Trophoblast cell (in vitro differentiated cells and primary cell): Measurements from ENCODE around the gene RHPN2.

Source experiments
- DNase-seq, 2 donors: peaks; one replicate each; pipeline ENCODE4 v3.0.0-alpha.2; 2016
- H2AFZ ChIP-seq: 2 replicates; pipeline ENCODE4 v1.6.1; 2013; ENCODE audit warnings: low read length, moderate library complexity, mild to moderate bottlenecking; ENCODE audit not compliant: insufficient read depth, poor library complexity
- H2AK5ac ChIP-seq: 2 replicates; pipeline ENCODE4 v1.6.1; 2013; ENCODE audit warnings: mild to moderate bottlenecking, low read length
- H2BK120ac ChIP-seq: 2 replicates; pipeline ENCODE4 v1.6.1; 2013; ENCODE audit warnings: low read length, mild to moderate bottlenecking, moderate library complexity; ENCODE audit not compliant: insufficient read depth, poor library complexity
- H2BK12ac ChIP-seq: 2 replicates; pipeline ENCODE4 v1.6.1; 2013; ENCODE audit warnings: mild to moderate bottlenecking, low read length, moderate library complexity
- H2BK5ac ChIP-seq: 2 replicates; pipeline ENCODE4 v1.6.1; 2013; ENCODE audit warnings: low read length, low read depth, moderate library complexity, mild to moderate bottlenecking; ENCODE audit not compliant: poor library complexity
- H3K14ac ChIP-seq: 2 replicates; pipeline ENCODE4 v1.6.1; 2013; ENCODE audit warnings: mild to moderate bottlenecking, low read length
- H3K18ac ChIP-seq: 2 replicates; pipeline ENCODE4 v1.6.1; 2013; ENCODE audit warnings: mild to moderate bottlenecking, low read length
- H3K23ac ChIP-seq: 2 replicates; pipeline ENCODE4 v1.6.1; 2013; ENCODE audit warnings: low read length
- H3K27ac ChIP-seq: 2 replicates; pipeline ENCODE4 v1.5.1; 2013; ENCODE audit warnings: low read depth, mild to moderate bottlenecking, inconsistent platforms, low read length, moderate library complexity
- H3K27me3 ChIP-seq: 2 replicates; pipeline ENCODE4 v1.6.1; 2013; ENCODE audit warnings: inconsistent platforms, mild to moderate bottlenecking, low read length, moderate library complexity; ENCODE audit not compliant: insufficient read depth
- H3K36me3 ChIP-seq, 2 experiments: 1 replicate in 1 of 2; 2 replicates in 1 of 2; pipeline ENCODE4 v1.6.1; 2013; ENCODE audit warnings: low read length in 2 of 2, mild to moderate bottlenecking in 2 of 2, moderate library complexity in 1 of 2; ENCODE audit not compliant: insufficient read depth in 2 of 2, control insufficient read depth in 1 of 2
- H3K4ac ChIP-seq: 2 replicates; pipeline ENCODE4 v1.6.1; 2013; ENCODE audit warnings: low read depth, mild to moderate bottlenecking, low read length, moderate library complexity
- H3K4me1 ChIP-seq, 2 experiments: 1 replicate in 1 of 2; 2 replicates in 1 of 2; pipeline ENCODE4 v1.6.1; 2013; ENCODE audit warnings: low read length in 2 of 2, mild to moderate bottlenecking in 2 of 2, moderate library complexity in 1 of 2; ENCODE audit not compliant: insufficient read depth in 2 of 2, control insufficient read depth in 1 of 2
- H3K4me2 ChIP-seq: 2 replicates; pipeline ENCODE4 v1.6.1; 2013; ENCODE audit warnings: inconsistent platforms, mild to moderate bottlenecking, low read length, moderate library complexity
- H3K4me3 ChIP-seq: 2 replicates; pipeline ENCODE4 v1.5.1; 2013; ENCODE audit warnings: mild to moderate bottlenecking, low read depth, low read length, inconsistent platforms
- H3K79me1 ChIP-seq: one replicate; pipeline ENCODE4 v1.6.1; 2013; ENCODE audit warnings: low read length
- H3K79me2 ChIP-seq: 2 replicates; pipeline ENCODE4 v1.6.1; 2013; ENCODE audit warnings: low read length, mild to moderate bottlenecking; ENCODE audit not compliant: control insufficient read depth, insufficient read depth, poor library complexity
- H3K9ac ChIP-seq: 2 replicates; pipeline ENCODE4 v1.6.1; 2013; ENCODE audit warnings: mild to moderate bottlenecking, low read length
- H3K9me3 ChIP-seq: 2 replicates; pipeline ENCODE4 v1.6.1; 2013; ENCODE audit warnings: low read depth, mild to moderate bottlenecking, control low read depth, inconsistent platforms, low read length; ENCODE audit not compliant: insufficient read depth
- H4K12ac ChIP-seq: 2 replicates; pipeline ENCODE4 v1.6.1; 2013; ENCODE audit warnings: low read depth, mild to moderate bottlenecking, low read length, moderate library complexity
- H4K8ac ChIP-seq: 2 replicates; pipeline ENCODE4 v1.6.1; 2013; ENCODE audit warnings: low read depth, mild to moderate bottlenecking, low read length, moderate library complexity
- H4K91ac ChIP-seq: one replicate; pipeline ENCODE4 v1.6.1; 2013; ENCODE audit warnings: low read depth, mild to moderate bottlenecking, low read length, moderate library complexity
- WGBS: extraction: QIAGEN DNeasy Blood & Tissue Kit; methylation state at CpG from one replicate; pipeline ENCODE4 v1.1.7; 2013; ENCODE audit warnings: missing lambda C conversion rate; ENCODE audit not compliant: insufficient read length, insufficient coverage; ENCODE audit errors: extremely low coverage; 5-methylcytosine and 5-hydroxymethylcytosine counted together

The RHPN2 gene

GRCh38 chr19:33089010-33089409 is 24.3 kb upstream of the RHPN2 start:
- H4K91ac ChIP-seq = no peak overlapping the region
- no peaks in the 10 kb centered on the region for H3K4me1 ChIP-seq
- no peak overlapping the region for H3K4ac ChIP-seq
- H2BK5ac ChIP-seq = no peak overlapping the region
- H4K12ac ChIP-seq = no peak overlapping the region
- WGBS = no CpG with 5 or more reads among the region's 3 CpGs
- H3K14ac ChIP-seq = no peak overlapping the region
- no peak overlapping the region for H3K4me3 ChIP-seq
- no peak overlapping the region for H2AFZ ChIP-seq
- no peak overlapping the region for H2BK120ac ChIP-seq
- H3K79me1 ChIP-seq = no peaks in the 10 kb centered on the region
- H3K23ac ChIP-seq = peak overlapping the region; percentile 78
- H3K79me2 ChIP-seq = no peaks in the 10 kb centered on the region
- H4K8ac ChIP-seq = no peak overlapping the region
- no peak overlapping the region for H2AK5ac ChIP-seq
- no peak overlapping the region for H3K27ac ChIP-seq
- H3K27me3 ChIP-seq = no peaks in the 10 kb centered on the region
- H3K18ac ChIP-seq = no peak overlapping the region
- no peak overlapping the region for H2BK12ac ChIP-seq
- H3K36me3 ChIP-seq = peaks cover 16 to 27% of the 10 kb centered on the region in 2 experiments
- no peak for DNase-seq
- H3K9me3 ChIP-seq = peaks cover 2% of the 10 kb centered on the region
- H3K4me2 ChIP-seq = no peak overlapping the region
- H3K9ac ChIP-seq = no peak overlapping the region

- Histone ChIP-seq H3K27ac (no peak overlapping the region), H2AFZ (no peak overlapping the region), H3K79me1 (no peaks in the 10 kb centered on the region), H3K4me1 (peaks cover 0 to 3% of the 10 kb centered on the region in 2 experiments), H4K91ac (no peak overlapping the region), H3K36me3 (peaks cover 6 to 13% of the 10 kb centered on the region in 2 experiments), H3K4me3 (no peak overlapping the region), H4K12ac (no peak overlapping the region), H2BK5ac (no peak overlapping the region), H4K8ac (no peak overlapping the region), H3K23ac (no peak overlapping the region), H3K79me2 (no peaks in the 10 kb centered on the region), H3K18ac (no peak overlapping the region), H3K9me3 (peaks cover 2% of the 10 kb centered on the region), H2AK5ac (no peak overlapping the region), H2BK12ac (no peak overlapping the region), H3K4me2 (no peak overlapping the region), H3K14ac (no peak overlapping the region), H3K9ac (no peak overlapping the region), H3K27me3 (no peaks in the 10 kb centered on the region), H2BK120ac (no peak overlapping the region), H3K4ac (no peak overlapping the region)
- no peak for DNase-seq
- WGBS = no CpG with 5 or more reads among the region's 1 CpG
Observed at GRCh38 chr19:33086955-33087354, 22.3 kb upstream of the RHPN2 start.

- Histone ChIP-seq H3K14ac (no peak overlapping the region), H3K27me3 (no peaks in the 10 kb centered on the region), H4K12ac (no peak overlapping the region), H3K18ac (no peak overlapping the region), H3K4me3 (no peak overlapping the region), H3K4me2 (no peak overlapping the region), H2BK120ac (no peak overlapping the region), H3K4ac (no peak overlapping the region), H3K23ac (no peak overlapping the region), H2AK5ac (no peak overlapping the region), H4K8ac (no peak overlapping the region), H3K79me1 (peaks cover 7% of the 10 kb centered on the region), H3K4me1 (peaks cover 0 to 6% of the 10 kb centered on the region in 2 experiments), H3K9me3 (peaks cover 2% of the 10 kb centered on the region), H2AFZ (no peak overlapping the region), H2BK5ac (no peak overlapping the region), H3K9ac (no peak overlapping the region), H3K79me2 (peaks cover 3% of the 10 kb centered on the region), H2BK12ac (no peak overlapping the region), H3K27ac (no peak overlapping the region), H4K91ac (no peak overlapping the region), H3K36me3 (peaks cover 6 to 10% of the 10 kb centered on the region in 2 experiments)
- peak in 1 of 2 donors; percentile 32 for DNase-seq
- WGBS = no CpG with 5 or more reads among the region's 3 CpGs
Observed at GRCh38 chr19:33085570-33086128, 21.0 kb upstream of the RHPN2 start.

GRCh38 chr19:33080761-33081681 is 16.3 kb upstream of the RHPN2 start, which contains the start of gene GPATCH1:
Gene GPATCH1, plus strand, starts transcription at chr19:33081181. Its CDS starts 13 bp downstream, at chr19:33081194.
- Histone ChIP-seq H3K79me1 (peaks cover 8% of the 10 kb centered on the region), H2BK12ac (no peak within 1 kb of the TSS), H2AFZ (peak within 1 kb of the TSS; percentile 86), H2BK5ac (peak within 1 kb of the TSS; percentile 35), H2AK5ac (no peak within 1 kb of the TSS), H2BK120ac (peak within 1 kb of the TSS; percentile 69), H3K9ac (peak within 1 kb of the TSS; percentile 96), H3K14ac (peak within 1 kb of the TSS; percentile 91), H3K27me3 (no peaks in the 10 kb centered on the region), H4K8ac (peak within 1 kb of the TSS; percentile 91), H3K4me2 (peak within 1 kb of the TSS; percentile 75), H3K9me3 (no peaks in the 10 kb centered on the region), H3K4me1 (peaks cover 5 to 6% of the 10 kb centered on the region in 2 experiments), H3K18ac (peak within 1 kb of the TSS; percentile 89), H3K79me2 (peaks cover 3% of the 10 kb centered on the region), H4K91ac (peak within 1 kb of the TSS; percentile 78), H3K4ac (peak within 1 kb of the TSS; percentile 62), H3K36me3 (no peaks in the 10 kb centered on the region), H4K12ac (peak within 1 kb of the TSS; percentile 83), H3K23ac (no peak within 1 kb of the TSS), H3K27ac (no peak within 1 kb of the TSS), H3K4me3 (peak within 1 kb of the TSS; percentile 93)
- no CpG with 5 or more reads among the region's 62 CpGs for WGBS
- DNase-seq = peak; percentile 80 to 91
